ENCODE data around the gene SLC35E3.
"Not testable (repeated sequence)": the region's sequence is repeated elsewhere in the genome, so short reads cannot be mapped to it uniquely, and the experiment has no call there.

Gene SLC35E3

GRCh38 chr12:68802911-68803651 is 57.1 kb downstream of the SLC35E3 start:
- not testable (repeated sequence) for H3K4me3 ChIP-seq (replicated peaks; ENCODE audit: low read depth, low read length); DNase-seq (ENCODE audit: low read depth)

GRCh38 chr12:68803948-68804656 is 58.1 kb downstream of the SLC35E3 start:
- DNase-seq (ENCODE audit: low read depth), result no peak

GRCh38 chr12:68804657-68805591 is 58.9 kb downstream of the SLC35E3 start:
- H3K4me3 ChIP-seq (replicated peaks; ENCODE audit: low read depth, low read length), result no peak overlapping the region
- no peak for DNase-seq (ENCODE audit: low read depth)
- TF ChIP-seq CTCF (IDR thresholded peaks at IDR 0.05; ENCODE audit: low read length, missing control alignments), result no peak

More at GRCh38 chr12:68803948-68804656, 58.1 kb downstream of the SLC35E3 start:
- no peak for TF ChIP-seq CTCF (IDR thresholded peaks at IDR 0.05; ENCODE audit: low read length, missing control alignments)
- no peak overlapping the region for H3K4me3 ChIP-seq (replicated peaks; ENCODE audit: low read depth, low read length)

- no peak overlapping the region for H3K4me3 ChIP-seq (replicated peaks; ENCODE audit: low read depth, low read length)
- DNase-seq (ENCODE audit: low read depth), result no peak
- TF ChIP-seq CTCF (IDR thresholded peaks at IDR 0.05; ENCODE audit: low read length, missing control alignments), result no peak
These were observed 59.7 kb downstream of the SLC35E3 start for GRCh38 chr12:68805592-68806120.

- no peak for DNase-seq (ENCODE audit: low read depth)
- no peak for TF ChIP-seq CTCF (IDR thresholded peaks at IDR 0.05; ENCODE audit: low read length, missing control alignments)
- H3K4me3 ChIP-seq (replicated peaks; ENCODE audit: low read depth, low read length), result no peak overlapping the region
These were observed 60.7 kb downstream of the SLC35E3 start for GRCh38 chr12:68806488-68807237.

GRCh38 chr12:68807274-68807575 is 61.2 kb downstream of the SLC35E3 start:
- H3K4me3 ChIP-seq (replicated peaks; ENCODE audit: low read depth, low read length), result peak overlapping the region; percentile 98
- not testable (repeated sequence) for DNase-seq (ENCODE audit: low read depth)

- TF ChIP-seq CTCF (IDR thresholded peaks at IDR 0.05; ENCODE audit: low read length, missing control alignments), result peak; percentile 35
- peak within 1 kb of the TSS; percentile 98 for H3K4me3 ChIP-seq (replicated peaks; ENCODE audit: low read depth, low read length)
- DNase-seq (ENCODE audit: low read depth), result peak; percentile 92
These were observed 61.8 kb downstream of the SLC35E3 start, which contains the start of gene MDM2 for GRCh38 chr12:68807576-68808387. TSS of gene MDM2 (plus strand) at chr12:68808177. CDS start at chr12:68808478, 301 bp downstream.
